ENCODE results near the gene PTTG1IP.

The PTTG1IP gene

DNA sequence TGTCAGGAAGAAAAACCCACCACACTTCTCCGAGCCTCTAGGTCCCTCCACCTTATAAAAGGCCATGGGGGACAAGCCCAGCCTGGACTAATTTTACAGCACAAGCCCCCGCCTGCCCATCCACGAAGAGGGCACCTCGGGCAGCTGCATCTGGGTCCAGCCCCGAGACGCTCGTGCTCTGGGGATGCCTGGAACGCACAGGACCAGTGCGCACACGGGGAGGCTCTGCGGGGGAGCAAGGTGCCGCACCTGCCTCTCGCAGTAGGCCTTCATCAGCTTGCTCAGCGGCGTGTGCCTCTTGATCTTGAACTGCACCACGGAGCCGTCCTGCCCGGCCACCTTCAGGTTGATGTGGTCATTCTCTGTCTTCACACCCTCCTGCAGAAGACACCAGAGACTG is 59.8 kb downstream of the PTTG1IP start:
- Histone ChIP-seq H3K9ac (ENCODE audit: low read depth in 1 of 2, low read length in 2 of 2) (no peak overlapping the region), H3K4me1 (ENCODE audit: control insufficient read depth in 1 of 2, insufficient read depth in 2 of 2, low read length in 2 of 2) (peaks cover 3 to 11% of the 10 kb centered on the region in 2 donors), H3K9me3 (ENCODE audit: control insufficient read depth in 1 of 2, low read length in 2 of 2) (no peaks in the 10 kb centered on the region), H3K4me3 (ENCODE audit: low read depth in 1 of 2, low read length in 2 of 2) (no peak overlapping the region), H3K36me3 (ENCODE audit: control insufficient read depth in 1 of 2, insufficient read depth in 2 of 2, low read length in 2 of 2) (peaks cover 13 to 38% of the 10 kb centered on the region in 2 donors), H3K27me3 (ENCODE audit: control insufficient read depth in 1 of 2, insufficient read depth in 2 of 2, low read length in 2 of 2) (no peaks in the 10 kb centered on the region), H3K27ac (ENCODE audit: low read depth, low read length) (no peak overlapping the region)

DNA sequence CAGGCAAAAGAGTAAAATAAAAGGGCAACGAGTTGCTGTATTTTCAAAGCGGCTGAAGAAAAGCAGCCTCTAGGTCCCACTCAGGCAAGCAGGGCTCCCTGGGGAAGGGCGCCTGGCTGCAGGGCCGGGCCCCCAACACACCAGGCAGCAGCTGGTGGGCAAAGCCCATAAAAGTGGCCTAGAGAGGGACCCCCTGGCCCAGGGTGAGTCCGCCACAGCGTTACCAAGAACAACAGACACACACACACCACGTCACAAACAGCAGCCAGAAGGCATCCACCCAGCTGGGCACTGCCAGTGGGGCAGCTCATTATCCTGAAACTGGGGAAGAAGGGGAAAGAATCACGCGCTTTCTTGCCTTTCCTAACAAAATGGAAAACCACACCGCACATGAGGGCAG is 60.3 kb downstream of the PTTG1IP start:
- Histone ChIP-seq H3K4me3 (ENCODE audit: low read depth in 1 of 2, low read length in 2 of 2) (no peak overlapping the region), H3K27ac (ENCODE audit: low read depth, low read length) (no peak overlapping the region), H3K36me3 (ENCODE audit: control insufficient read depth in 1 of 2, insufficient read depth in 2 of 2, low read length in 2 of 2) (peaks cover 13 to 44% of the 10 kb centered on the region in 2 donors), H3K27me3 (ENCODE audit: control insufficient read depth in 1 of 2, insufficient read depth in 2 of 2, low read length in 2 of 2) (no peaks in the 10 kb centered on the region), H3K4me1 (ENCODE audit: control insufficient read depth in 1 of 2, insufficient read depth in 2 of 2, low read length in 2 of 2) (peaks cover 3 to 11% of the 10 kb centered on the region in 2 donors), H3K9me3 (ENCODE audit: control insufficient read depth in 1 of 2, low read length in 2 of 2) (no peaks in the 10 kb centered on the region), H3K9ac (ENCODE audit: low read depth in 1 of 2, low read length in 2 of 2) (no peak overlapping the region)

DNA sequence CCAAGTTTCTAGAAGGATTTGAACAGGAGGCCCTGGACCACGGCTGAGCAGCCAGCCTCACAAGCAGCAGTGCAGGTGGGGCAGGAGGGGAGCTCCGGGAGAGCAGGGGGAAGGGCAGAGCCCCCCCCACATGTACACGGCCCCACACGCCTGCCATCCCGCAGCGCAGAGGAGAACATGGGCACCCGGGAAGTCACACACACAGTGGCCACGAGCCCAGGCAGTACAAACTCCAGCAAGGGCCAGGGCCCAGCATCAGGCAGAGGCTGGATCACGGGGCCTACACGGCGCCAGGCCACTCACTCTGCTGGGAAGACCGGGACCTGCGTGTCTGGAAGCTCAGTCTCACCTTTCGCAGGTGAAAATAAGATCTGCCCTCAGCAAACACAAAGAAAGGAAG is 60.9 kb downstream of the PTTG1IP start:
- no peak overlapping the region for H3K27ac ChIP-seq (ENCODE audit: low read depth, low read length)
- peaks cover 13 to 47% of the 10 kb centered on the region in 2 donors for H3K36me3 ChIP-seq (ENCODE audit: control insufficient read depth in 1 of 2, insufficient read depth in 2 of 2, low read length in 2 of 2)
- H3K9me3 ChIP-seq (ENCODE audit: control insufficient read depth in 1 of 2, low read length in 2 of 2), result no peaks in the 10 kb centered on the region
- no peak overlapping the region for H3K9ac ChIP-seq (ENCODE audit: low read depth in 1 of 2, low read length in 2 of 2)
- no peak overlapping the region for H3K4me3 ChIP-seq (ENCODE audit: low read depth in 1 of 2, low read length in 2 of 2)
- H3K27me3 ChIP-seq (ENCODE audit: control insufficient read depth in 1 of 2, insufficient read depth in 2 of 2, low read length in 2 of 2), result no peaks in the 10 kb centered on the region
- peaks cover 3 to 11% of the 10 kb centered on the region in 2 donors for H3K4me1 ChIP-seq (ENCODE audit: control insufficient read depth in 1 of 2, insufficient read depth in 2 of 2, low read length in 2 of 2)

DNA sequence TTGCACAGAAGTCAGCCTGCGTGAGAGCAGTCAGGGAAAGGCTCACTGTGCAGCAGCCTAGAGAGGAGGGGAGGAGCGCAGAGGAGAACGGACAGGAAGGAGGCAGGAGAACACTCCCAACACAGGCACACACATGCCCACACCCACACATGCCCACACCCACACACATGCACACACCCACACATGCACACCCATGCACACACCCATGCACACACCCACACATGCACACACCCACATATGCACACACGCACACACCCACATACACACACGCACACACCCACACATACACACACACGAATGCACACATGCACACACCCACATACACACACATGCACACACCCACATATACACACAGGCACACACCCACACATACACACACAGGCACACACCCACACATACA is 62.7 kb downstream of the PTTG1IP start:
- H3K4me3 ChIP-seq (ENCODE audit: low read depth in 1 of 2, low read length in 2 of 2), result no peak overlapping the region
- H3K9ac ChIP-seq (ENCODE audit: low read depth in 1 of 2, low read length in 2 of 2), result no peak overlapping the region
- H3K27me3 ChIP-seq (ENCODE audit: control insufficient read depth in 1 of 2, insufficient read depth in 2 of 2, low read length in 2 of 2), result no peaks in the 10 kb centered on the region
- peaks cover 25 to 63% of the 10 kb centered on the region in 2 donors for H3K36me3 ChIP-seq (ENCODE audit: control insufficient read depth in 1 of 2, insufficient read depth in 2 of 2, low read length in 2 of 2)
- H3K9me3 ChIP-seq (ENCODE audit: control insufficient read depth in 1 of 2, low read length in 2 of 2), result no peaks in the 10 kb centered on the region
- no peaks in the 10 kb centered on the region for H3K4me1 ChIP-seq (ENCODE audit: control insufficient read depth in 1 of 2, insufficient read depth in 2 of 2, low read length in 2 of 2)
- H3K27ac ChIP-seq (ENCODE audit: low read depth, low read length), result no peak overlapping the region

DNA sequence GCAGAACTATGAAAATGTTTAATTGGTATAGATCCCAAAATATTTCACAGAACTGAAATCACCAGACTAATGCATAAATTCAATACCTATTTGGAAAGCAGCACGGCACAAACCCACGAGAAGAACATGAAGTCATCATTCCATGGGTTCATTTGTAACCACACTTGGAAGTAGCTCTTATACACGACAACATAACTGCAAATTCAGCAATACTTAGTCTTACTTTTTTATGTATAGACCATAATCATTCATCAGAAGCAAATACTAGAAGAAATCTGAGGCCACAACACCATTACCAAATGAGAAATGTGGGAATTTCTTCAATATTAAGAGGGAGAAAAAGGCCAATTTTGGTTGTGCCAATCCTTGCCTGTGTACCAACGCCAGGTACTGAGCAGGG is 67.6 kb downstream of the PTTG1IP start:
- peaks cover 9 to 10% of the 10 kb centered on the region in 2 donors for H3K4me1 ChIP-seq (ENCODE audit: control insufficient read depth in 1 of 2, insufficient read depth in 2 of 2, low read length in 2 of 2)
- no peaks in the 10 kb centered on the region for H3K9me3 ChIP-seq (ENCODE audit: control insufficient read depth in 1 of 2, low read length in 2 of 2)
- H3K36me3 ChIP-seq (ENCODE audit: control insufficient read depth in 1 of 2, insufficient read depth in 2 of 2, low read length in 2 of 2), result peaks cover 30 to 62% of the 10 kb centered on the region in 2 donors
- no peaks in the 10 kb centered on the region for H3K27me3 ChIP-seq (ENCODE audit: control insufficient read depth in 1 of 2, insufficient read depth in 2 of 2, low read length in 2 of 2)
- H3K9ac ChIP-seq (ENCODE audit: low read depth in 1 of 2, low read length in 2 of 2), result no peak overlapping the region
- H3K27ac ChIP-seq (ENCODE audit: low read depth, low read length), result no peak overlapping the region
- H3K4me3 ChIP-seq (ENCODE audit: low read depth in 1 of 2, low read length in 2 of 2), result no peak overlapping the region

DNA sequence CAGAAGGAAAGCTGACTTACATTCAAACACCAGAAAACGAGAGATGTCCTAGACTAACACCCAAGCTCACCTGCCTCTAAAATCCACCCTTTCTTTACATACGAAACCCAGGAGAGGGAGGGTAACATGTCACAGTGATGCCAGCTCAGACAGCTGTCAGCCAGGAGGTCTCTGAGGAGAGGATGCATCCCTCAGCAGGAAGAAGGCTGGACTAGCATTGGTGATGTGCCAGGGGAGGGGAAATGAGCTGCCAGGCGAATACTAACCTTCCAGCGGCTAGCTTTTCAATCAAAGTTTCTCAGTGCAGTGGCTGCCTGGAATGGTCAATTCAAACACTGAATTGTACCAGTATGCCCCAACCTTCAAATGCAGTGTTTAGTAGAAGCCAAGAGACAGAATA is 68.3 kb downstream of the PTTG1IP start:
- Histone ChIP-seq H3K27ac (ENCODE audit: low read depth, low read length) (no peak overlapping the region), H3K36me3 (ENCODE audit: control insufficient read depth in 1 of 2, insufficient read depth in 2 of 2, low read length in 2 of 2) (peaks cover 26 to 56% of the 10 kb centered on the region in 2 donors), H3K9ac (ENCODE audit: low read depth in 1 of 2, low read length in 2 of 2) (no peak overlapping the region), H3K4me1 (ENCODE audit: control insufficient read depth in 1 of 2, insufficient read depth in 2 of 2, low read length in 2 of 2) (peaks cover 15 to 16% of the 10 kb centered on the region in 2 donors), H3K9me3 (ENCODE audit: control insufficient read depth in 1 of 2, low read length in 2 of 2) (no peaks in the 10 kb centered on the region), H3K4me3 (ENCODE audit: low read depth in 1 of 2, low read length in 2 of 2) (no peak overlapping the region), H3K27me3 (ENCODE audit: control insufficient read depth in 1 of 2, insufficient read depth in 2 of 2, low read length in 2 of 2) (no peaks in the 10 kb centered on the region)

DNA sequence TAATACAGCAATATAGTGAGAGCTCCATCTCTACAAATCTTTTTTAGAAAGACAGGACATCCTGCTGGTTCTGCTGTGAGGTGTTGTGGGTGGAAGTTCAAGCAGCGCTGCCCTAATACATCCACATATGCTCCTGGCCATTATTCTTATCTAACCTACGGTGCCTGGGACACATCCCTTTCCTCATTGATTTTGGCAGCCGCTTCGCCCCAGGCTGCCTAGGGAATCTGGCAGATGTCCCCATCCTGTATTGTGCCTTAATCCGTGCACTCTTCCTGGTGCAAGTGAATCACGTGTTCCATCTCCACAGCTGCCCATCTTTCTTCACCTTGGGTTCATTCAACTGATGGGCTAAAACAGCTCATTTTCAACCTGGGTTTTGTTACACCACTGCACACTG is 68.7 kb downstream of the PTTG1IP start:
- Histone ChIP-seq H3K27me3 (ENCODE audit: control insufficient read depth in 1 of 2, insufficient read depth in 2 of 2, low read length in 2 of 2) (no peaks in the 10 kb centered on the region), H3K9ac (ENCODE audit: low read depth in 1 of 2, low read length in 2 of 2) (no peak overlapping the region), H3K4me1 (ENCODE audit: control insufficient read depth in 1 of 2, insufficient read depth in 2 of 2, low read length in 2 of 2) (peaks cover 20 to 21% of the 10 kb centered on the region in 2 donors), H3K9me3 (ENCODE audit: control insufficient read depth in 1 of 2, low read length in 2 of 2) (no peaks in the 10 kb centered on the region), H3K27ac (ENCODE audit: low read depth, low read length) (no peak overlapping the region), H3K4me3 (ENCODE audit: low read depth in 1 of 2, low read length in 2 of 2) (no peak overlapping the region), H3K36me3 (ENCODE audit: control insufficient read depth in 1 of 2, insufficient read depth in 2 of 2, low read length in 2 of 2) (peaks cover 22 to 51% of the 10 kb centered on the region in 2 donors)

DNA sequence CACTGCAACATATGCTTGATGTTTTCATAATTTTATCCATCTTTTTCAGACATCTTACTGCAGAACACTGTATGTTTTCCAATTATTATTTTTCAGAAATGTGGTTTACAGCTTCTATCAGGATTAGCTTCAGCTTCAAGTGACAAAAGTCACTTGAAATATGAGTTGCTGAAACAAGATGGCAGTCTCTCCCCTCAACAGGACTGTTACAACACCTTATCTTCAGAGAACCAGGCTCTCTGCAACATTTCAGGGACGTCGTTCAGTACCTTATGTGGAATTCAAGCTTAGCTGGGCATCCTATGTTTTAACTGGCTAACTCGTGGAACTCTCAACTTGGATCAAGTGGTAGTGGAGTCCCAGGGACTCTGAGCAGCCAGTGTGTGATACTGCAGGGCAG is 69.8 kb downstream of the PTTG1IP start:
- H3K36me3 ChIP-seq (ENCODE audit: control insufficient read depth in 1 of 2, insufficient read depth in 2 of 2, low read length in 2 of 2), result peaks cover 17 to 44% of the 10 kb centered on the region in 2 donors

DNA sequence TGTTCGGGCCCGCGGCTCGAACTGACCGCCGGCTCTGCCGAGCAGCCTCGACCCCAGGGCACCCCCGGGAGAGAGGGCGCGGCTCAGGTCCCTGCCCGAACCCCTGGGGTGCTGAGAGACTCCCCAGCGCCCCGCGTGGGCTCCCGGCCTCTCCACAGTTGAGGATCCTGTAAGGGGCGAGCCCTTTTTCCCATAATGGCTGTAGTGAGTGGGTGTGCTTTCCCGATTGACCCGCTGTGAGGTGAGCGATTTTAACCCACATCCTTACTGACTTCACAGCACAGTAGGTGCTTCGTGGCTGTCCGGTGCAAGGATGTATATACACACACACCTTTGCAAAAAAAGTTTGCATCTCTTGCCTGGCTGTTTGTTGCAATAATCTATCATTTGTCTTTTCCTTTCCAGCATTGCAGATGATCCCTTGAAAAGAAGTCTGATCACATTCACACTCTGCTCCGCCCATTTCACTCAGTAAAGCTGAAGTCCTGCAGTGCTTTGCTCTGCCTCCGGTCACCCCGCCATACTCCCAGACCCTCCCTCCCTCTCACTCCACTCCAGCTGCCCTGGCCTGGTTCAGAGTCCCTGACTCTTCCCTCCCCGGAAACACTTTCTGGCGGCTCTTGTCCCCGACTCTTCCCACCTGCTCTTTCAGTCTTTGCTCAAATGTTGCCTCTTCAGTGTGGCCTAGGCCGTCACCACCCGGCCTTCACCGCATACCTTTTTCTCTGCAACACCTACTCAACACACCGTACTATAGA is 70.9 kb downstream of the PTTG1IP start:
- Histone ChIP-seq H3K9ac (ENCODE audit: low read depth in 1 of 2, low read length in 2 of 2) (peak overlapping the region; percentile 48 to 62), H3K27me3 (ENCODE audit: control insufficient read depth in 1 of 2, insufficient read depth in 2 of 2, low read length in 2 of 2) (no peaks in the 10 kb centered on the region), H3K9me3 (ENCODE audit: control insufficient read depth in 1 of 2, low read length in 2 of 2) (no peaks in the 10 kb centered on the region), H3K4me3 (ENCODE audit: low read depth in 1 of 2, low read length in 2 of 2) (peak overlapping the region; percentile 78 to 80), H3K27ac (ENCODE audit: low read depth, low read length) (no peak overlapping the region), H3K4me1 (ENCODE audit: control insufficient read depth in 1 of 2, insufficient read depth in 2 of 2, low read length in 2 of 2) (peaks cover 22 to 23% of the 10 kb centered on the region in 2 donors), H3K36me3 (ENCODE audit: control insufficient read depth in 1 of 2, insufficient read depth in 2 of 2, low read length in 2 of 2) (peaks cover 17 to 42% of the 10 kb centered on the region in 2 donors)

More for the DNA sequence above, 69.8 kb downstream of the PTTG1IP start:
- Histone ChIP-seq H3K27me3 (ENCODE audit: control insufficient read depth in 1 of 2, insufficient read depth in 2 of 2, low read length in 2 of 2) (no peaks in the 10 kb centered on the region), H3K4me1 (ENCODE audit: control insufficient read depth in 1 of 2, insufficient read depth in 2 of 2, low read length in 2 of 2) (peaks cover 22 to 23% of the 10 kb centered on the region in 2 donors), H3K4me3 (ENCODE audit: low read depth in 1 of 2, low read length in 2 of 2) (no peak overlapping the region), H3K9me3 (ENCODE audit: control insufficient read depth in 1 of 2, low read length in 2 of 2) (no peaks in the 10 kb centered on the region), H3K9ac (ENCODE audit: low read depth in 1 of 2, low read length in 2 of 2) (no peak overlapping the region), H3K27ac (ENCODE audit: low read depth, low read length) (no peak overlapping the region)

DNA sequence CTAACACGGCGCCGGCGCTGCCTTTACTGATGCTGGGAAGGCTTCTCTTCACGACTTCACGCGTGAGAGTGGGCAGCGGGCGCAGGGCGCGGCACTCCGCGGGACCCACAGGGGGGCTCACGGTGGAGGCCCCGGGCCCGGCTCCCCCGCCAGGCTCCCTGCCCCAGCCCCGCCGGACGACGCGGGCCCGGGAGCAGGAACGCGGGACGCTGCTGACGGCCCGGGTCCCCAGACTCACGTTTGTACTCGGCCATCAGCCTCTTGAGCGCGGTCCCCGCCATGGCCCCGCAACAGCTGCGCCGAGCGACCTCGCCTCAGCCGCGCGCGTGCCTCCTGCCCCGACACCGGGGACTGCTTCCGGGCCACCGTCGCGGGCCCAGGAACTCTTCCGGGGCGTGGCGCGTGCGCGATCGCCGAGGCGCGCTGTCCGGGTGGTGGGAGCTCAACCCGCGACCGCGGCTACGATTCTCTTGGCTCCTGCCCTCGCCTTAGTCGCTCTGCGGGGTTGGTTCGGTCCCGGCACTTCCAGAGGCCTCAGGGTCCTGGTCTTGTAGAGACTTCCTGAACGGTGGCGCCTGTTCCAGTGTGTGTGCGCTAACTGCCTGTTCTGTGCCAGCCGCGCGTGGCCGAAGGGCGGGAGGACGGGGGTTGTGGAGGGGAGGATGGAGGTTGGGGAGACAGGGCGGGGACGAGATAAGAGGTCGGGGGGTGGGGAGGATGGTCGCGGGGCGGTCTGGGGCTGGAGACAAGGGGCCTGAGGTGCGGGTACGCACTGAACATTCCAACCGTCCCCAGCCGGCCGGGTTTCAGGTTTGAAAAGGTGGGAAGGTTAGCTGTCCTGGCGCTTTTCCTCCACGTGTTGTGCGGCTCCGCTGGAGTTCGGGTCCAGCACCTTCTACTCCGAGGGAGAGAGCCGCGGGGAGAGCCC is 71.8 kb downstream of the PTTG1IP start, which contains the start of gene UBE2G2:
UBE2G2 (minus strand) TSS at position 353 of the 928 bp plus-strand sequence; CDS start at position 281, 72 bp downstream.
- Histone ChIP-seq H3K9ac (ENCODE audit: low read depth in 1 of 2, low read length in 2 of 2) (peak within 1 kb of the TSS; percentile 54 to 62), H3K4me1 (ENCODE audit: control insufficient read depth in 1 of 2, insufficient read depth in 2 of 2, low read length in 2 of 2) (peaks cover 22 to 23% of the 10 kb centered on the region in 2 donors), H3K36me3 (ENCODE audit: control insufficient read depth in 1 of 2, insufficient read depth in 2 of 2, low read length in 2 of 2) (peaks cover 9 to 35% of the 10 kb centered on the region in 2 donors), H3K27me3 (ENCODE audit: control insufficient read depth in 1 of 2, insufficient read depth in 2 of 2, low read length in 2 of 2) (no peaks in the 10 kb centered on the region), H3K4me3 (ENCODE audit: low read depth in 1 of 2, low read length in 2 of 2) (peak within 1 kb of the TSS; percentile 78 to 80), H3K27ac (ENCODE audit: low read depth, low read length) (peak within 1 kb of the TSS; percentile 65), H3K9me3 (ENCODE audit: control insufficient read depth in 1 of 2, low read length in 2 of 2) (no peaks in the 10 kb centered on the region)

Measured in duodenal mucosa (tissue), 2 donors.